MM.1S (cell line): ENCODE data around the gene MICU1.

ENCODE experiments used
- EZH2 ChIP-seq: fragments of 300-600 bp; sonication (generic); optimal IDR thresholded peaks from 2 replicates; pipeline ENCODE3; 2017; ENCODE audit warnings: low read depth, mild to moderate bottlenecking, antibody characterized with exemption, low read length, mixed read lengths
- TF ChIP-seq, protein P1 (sequence below): fragments of 300-600 bp; sonication (generic); IDR thresholded peaks from 2 replicates; pipeline ENCODE4 v1.5.1; 2016; ENCODE audit warnings: antibody characterized with exemption, low read length, mixed read lengths

DNA sequence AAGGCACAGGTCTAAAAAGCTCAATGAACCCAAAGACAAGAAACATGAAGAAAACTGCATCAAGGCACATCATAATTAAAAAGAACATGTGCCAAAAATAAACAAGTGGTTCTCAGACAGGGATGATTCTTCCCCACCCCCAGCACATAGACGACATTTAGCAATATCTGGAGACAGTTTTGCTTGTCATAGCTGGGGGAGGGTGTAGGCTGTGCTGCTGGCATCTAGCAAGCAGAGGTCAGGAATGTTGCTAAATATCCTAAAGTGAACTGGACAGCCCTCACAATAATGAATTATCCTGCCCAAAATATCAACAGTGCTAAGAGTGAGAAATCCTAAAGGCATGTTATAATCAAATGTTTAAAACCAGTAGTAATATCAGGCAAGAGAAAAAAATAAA is 122.6 kb downstream of the MICU1 start:
- no peak for TF ChIP-seq EZH2
- TF ChIP-seq, protein P1, sequence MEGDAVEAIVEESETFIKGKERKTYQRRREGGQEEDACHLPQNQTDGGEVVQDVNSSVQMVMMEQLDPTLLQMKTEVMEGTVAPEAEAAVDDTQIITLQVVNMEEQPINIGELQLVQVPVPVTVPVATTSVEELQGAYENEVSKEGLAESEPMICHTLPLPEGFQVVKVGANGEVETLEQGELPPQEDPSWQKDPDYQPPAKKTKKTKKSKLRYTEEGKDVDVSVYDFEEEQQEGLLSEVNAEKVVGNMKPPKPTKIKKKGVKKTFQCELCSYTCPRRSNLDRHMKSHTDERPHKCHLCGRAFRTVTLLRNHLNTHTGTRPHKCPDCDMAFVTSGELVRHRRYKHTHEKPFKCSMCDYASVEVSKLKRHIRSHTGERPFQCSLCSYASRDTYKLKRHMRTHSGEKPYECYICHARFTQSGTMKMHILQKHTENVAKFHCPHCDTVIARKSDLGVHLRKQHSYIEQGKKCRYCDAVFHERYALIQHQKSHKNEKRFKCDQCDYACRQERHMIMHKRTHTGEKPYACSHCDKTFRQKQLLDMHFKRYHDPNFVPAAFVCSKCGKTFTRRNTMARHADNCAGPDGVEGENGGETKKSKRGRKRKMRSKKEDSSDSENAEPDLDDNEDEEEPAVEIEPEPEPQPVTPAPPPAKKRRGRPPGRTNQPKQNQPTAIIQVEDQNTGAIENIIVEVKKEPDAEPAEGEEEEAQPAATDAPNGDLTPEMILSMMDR, result no peak
